Smooth muscle cell (in vitro differentiated cells): ENCODE results near the gene ZBTB33. TPM values are rescaled to one million over a fixed set of nuclear protein-coding genes. Genes with fewer than 3 reads are reported as not detected.

Experiments used
- DNase-seq: peaks from one replicate; lab custom pipeline; 2025; ENCODE audit not compliant: unreplicated experiment; lab: John Stamatoyannopoulos, UW
- H2AFZ ChIP-seq: fragments of 200-600 bp; sonication (generic); 2 replicates; pipeline ENCODE4 v1.6.0; 2016; ENCODE audit warnings: antibody characterized with exemption, low read depth, mild to moderate bottlenecking
- H3F3A ChIP-seq: fragments of 200-600 bp; sonication (generic); 2 replicates; pipeline ENCODE4 v1.6.0; 2017; ENCODE audit warnings: antibody characterized with exemption, low read depth
- H3K27ac ChIP-seq: fragments of 200-600 bp; sonication (generic); 2 replicates; pipeline ENCODE4 v1.5.1; 2016; ENCODE audit warnings: low read depth, mild to moderate bottlenecking
- H3K27me3 ChIP-seq: fragments of 200-600 bp; sonication (generic); 2 replicates; pipeline ENCODE4 v1.6.1; 2016; ENCODE audit warnings: low read depth, mild to moderate bottlenecking
- H3K36me3 ChIP-seq: fragments of 200-600 bp; sonication (generic); 2 replicates; pipeline ENCODE4 v1.5.1; 2016; ENCODE audit warnings: low read depth
- H3K4me1 ChIP-seq: fragments of 200-600 bp; sonication (generic); 2 replicates; pipeline ENCODE4 v1.5.1; 2016; ENCODE audit warnings: low read depth
- H3K4me2 ChIP-seq: fragments of 200-600 bp; sonication (generic); 2 replicates; pipeline ENCODE4 v1.6.0; 2016; ENCODE audit warnings: mild to moderate bottlenecking
- H3K4me3 ChIP-seq: fragments of 200-600 bp; sonication (generic); 2 replicates; pipeline ENCODE4 v1.5.1; 2016; ENCODE audit warnings: mild to moderate bottlenecking
- H3K79me2 ChIP-seq: fragments of 200-600 bp; sonication (generic); 2 replicates; pipeline ENCODE4 v1.6.0; 2016; ENCODE audit warnings: low read depth, mild to moderate bottlenecking
- H3K9ac ChIP-seq: fragments of 200-600 bp; sonication (generic); 2 replicates; pipeline ENCODE4 v1.6.0; 2016; ENCODE audit warnings: low read depth
- H3K9me3 ChIP-seq: fragments of 200-600 bp; sonication (generic); replicated peaks from 2 replicates; pipeline ENCODE4 v1.5.1; 2016; ENCODE audit warnings: low read depth
- H4K20me1 ChIP-seq: fragments of 200-600 bp; sonication (generic); 2 replicates; pipeline ENCODE4 v1.6.0; 2016; ENCODE audit warnings: low read depth
- CTCF ChIP-seq: fragments of 200-600 bp; sonication (generic); IDR thresholded peaks from 2 replicates; pipeline ENCODE4 v1.5.1; 2017; ENCODE audit warnings: borderline replicate concordance, mild to moderate bottlenecking, antibody characterized with exemption; ENCODE audit not compliant: insufficient read depth, poor library complexity, severe bottlenecking
- WGBS: methylation state at CpG from one replicate; pipeline ENCODE4 v1.1.7; 2016; ENCODE audit warnings: low lambda C conversion rate; 5-methylcytosine and 5-hydroxymethylcytosine counted together
- polyA plus RNA-seq: library from polyadenylated mRNA; unstranded; fragments of >200 nt; fragmentation: Nextera tagmentation; extraction: Ambion mirVana; gene quantifications from 2 replicates; pipeline ENCODE4 v1.2.1, GENCODE V29; 2016
- total RNA-seq: library from RNA; depleted of rRNA; stranded (reverse); fragments of >200 nt; gene quantifications from 2 replicates; pipeline ENCODE4 v1.2.3, GENCODE V29; 2014

The ZBTB33 gene, protein sequence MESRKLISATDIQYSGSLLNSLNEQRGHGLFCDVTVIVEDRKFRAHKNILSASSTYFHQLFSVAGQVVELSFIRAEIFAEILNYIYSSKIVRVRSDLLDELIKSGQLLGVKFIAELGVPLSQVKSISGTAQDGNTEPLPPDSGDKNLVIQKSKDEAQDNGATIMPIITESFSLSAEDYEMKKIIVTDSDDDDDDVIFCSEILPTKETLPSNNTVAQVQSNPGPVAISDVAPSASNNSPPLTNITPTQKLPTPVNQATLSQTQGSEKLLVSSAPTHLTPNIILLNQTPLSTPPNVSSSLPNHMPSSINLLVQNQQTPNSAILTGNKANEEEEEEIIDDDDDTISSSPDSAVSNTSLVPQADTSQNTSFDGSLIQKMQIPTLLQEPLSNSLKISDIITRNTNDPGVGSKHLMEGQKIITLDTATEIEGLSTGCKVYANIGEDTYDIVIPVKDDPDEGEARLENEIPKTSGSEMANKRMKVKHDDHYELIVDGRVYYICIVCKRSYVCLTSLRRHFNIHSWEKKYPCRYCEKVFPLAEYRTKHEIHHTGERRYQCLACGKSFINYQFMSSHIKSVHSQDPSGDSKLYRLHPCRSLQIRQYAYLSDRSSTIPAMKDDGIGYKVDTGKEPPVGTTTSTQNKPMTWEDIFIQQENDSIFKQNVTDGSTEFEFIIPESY
- total RNA-seq: 16.9 and 19.1 TPM in 2 replicates
- 5.1 and 6.1 TPM in 2 replicates for polyA plus RNA-seq

GRCh38 chrX:120250522-120251271 is at the start of gene ZBTB33:
TSS of gene ZBTB33 (plus strand) at chrX:120250812. CDS start at chrX:120253416, 2,604 bp downstream.
- Histone ChIP-seq H3K4me1 (peaks cover 10% of the 10 kb centered on the region), H3K9ac (peak within 1 kb of the TSS; percentile 78), H3F3A (no peaks in the 10 kb centered on the region), H3K4me3 (peak within 1 kb of the TSS; percentile 74), H3K79me2 (no peaks in the 10 kb centered on the region), H4K20me1 (peaks cover 14% of the 10 kb centered on the region), H3K36me3 (no peaks in the 10 kb centered on the region), H3K27ac (peak within 1 kb of the TSS; percentile 45), H2AFZ (peak within 1 kb of the TSS; percentile 67), H3K27me3 (no peaks in the 10 kb centered on the region), H3K9me3 (no peaks in the 10 kb centered on the region), H3K4me2 (peak within 1 kb of the TSS; percentile 80)
- 44% methylated on average over 58 of the region's 75 CpGs for WGBS
- TF ChIP-seq CTCF: peak; percentile 40
- DNase-seq: peak; percentile 28

- 73% methylated on average over 11 of the region's 11 CpGs for WGBS
- H3K36me3 ChIP-seq: no peaks in the 10 kb centered on the region
- DNase-seq: no peak
- no peak overlapping the region for H3K4me2 ChIP-seq
- H3K27me3 ChIP-seq: no peaks in the 10 kb centered on the region
- H2AFZ ChIP-seq: no peak overlapping the region
- H4K20me1 ChIP-seq: no peaks in the 10 kb centered on the region
- H3K4me3 ChIP-seq: no peak overlapping the region
- H3K79me2 ChIP-seq: no peaks in the 10 kb centered on the region
- no peaks in the 10 kb centered on the region for H3K9me3 ChIP-seq
- H3F3A ChIP-seq: no peaks in the 10 kb centered on the region
- TF ChIP-seq CTCF: no peak
- no peak overlapping the region for H3K27ac ChIP-seq
- no peaks in the 10 kb centered on the region for H3K4me1 ChIP-seq
- H3K9ac ChIP-seq: no peak overlapping the region
Observed at GRCh38 chrX:120200851-120201250, 49.8 kb upstream of the ZBTB33 start.

- no peaks in the 10 kb centered on the region for H3K79me2 ChIP-seq
- no peaks in the 10 kb centered on the region for H3K36me3 ChIP-seq
- no peaks in the 10 kb centered on the region for H4K20me1 ChIP-seq
- no peaks in the 10 kb centered on the region for H3K27me3 ChIP-seq
- H3F3A ChIP-seq: no peaks in the 10 kb centered on the region
- WGBS: 79% methylated on average over 12 of the region's 12 CpGs
- H3K4me1 ChIP-seq: no peaks in the 10 kb centered on the region
- no peaks in the 10 kb centered on the region for H3K9me3 ChIP-seq
- no peak overlapping the region for H3K4me2 ChIP-seq
- no peak overlapping the region for H3K9ac ChIP-seq
- H3K4me3 ChIP-seq: no peak overlapping the region
- H3K27ac ChIP-seq: no peak overlapping the region
- H2AFZ ChIP-seq: no peak overlapping the region
- DNase-seq: no peak
- TF ChIP-seq CTCF: no peak
Observed at GRCh38 chrX:120205816-120206753, 44.5 kb upstream of the ZBTB33 start.
